Right renal pelvis (tissue), 4 donors: ENCODE measurements around the gene MPP7. TPM values are rescaled to one million over a fixed set of nuclear protein-coding genes. Genes with fewer than 3 reads are reported as not detected.

Experiments
- DNase-seq, 4 donors: peaks; one replicate each; pipeline ENCODE4 v3.0.0-alpha.2; 2013; ENCODE audit warnings: low read depth in 4 of 4, low spot score in 3 of 4, missing footprints in 1 of 4
- polyA plus RNA-seq, 4 donors: library from polyadenylated mRNA; unstranded; fragments of 120-200 nt; gene quantifications; one replicate each; pipeline ENCODE4 v1.2.1, GENCODE V29; 2013; ENCODE audit not compliant: insufficient read length in 4 of 4

Gene MPP7
- polyA plus RNA-seq, 4 donors, result 7.7 to 10.3 (median 8.8) TPM

DNA sequence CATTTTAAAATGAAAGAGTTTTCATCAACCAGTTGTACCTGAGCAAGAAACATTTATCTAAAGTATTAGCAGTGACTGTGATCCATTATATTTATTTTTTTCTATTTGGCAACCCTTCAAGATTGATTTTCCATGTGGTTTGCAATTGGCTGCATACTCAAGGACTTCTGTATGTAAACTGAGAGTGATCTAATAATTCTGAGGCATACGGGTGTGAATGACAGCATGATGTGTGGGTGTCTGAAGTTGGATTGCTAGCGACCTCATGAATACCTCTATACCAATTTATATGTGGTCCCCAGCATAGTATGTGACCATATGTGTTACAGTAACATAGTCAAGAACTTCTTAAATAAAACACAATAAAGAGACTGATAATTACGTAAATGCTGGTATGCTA, 8.2 kb upstream of the MPP7 start:
- DNase-seq, result no peak

DNA sequence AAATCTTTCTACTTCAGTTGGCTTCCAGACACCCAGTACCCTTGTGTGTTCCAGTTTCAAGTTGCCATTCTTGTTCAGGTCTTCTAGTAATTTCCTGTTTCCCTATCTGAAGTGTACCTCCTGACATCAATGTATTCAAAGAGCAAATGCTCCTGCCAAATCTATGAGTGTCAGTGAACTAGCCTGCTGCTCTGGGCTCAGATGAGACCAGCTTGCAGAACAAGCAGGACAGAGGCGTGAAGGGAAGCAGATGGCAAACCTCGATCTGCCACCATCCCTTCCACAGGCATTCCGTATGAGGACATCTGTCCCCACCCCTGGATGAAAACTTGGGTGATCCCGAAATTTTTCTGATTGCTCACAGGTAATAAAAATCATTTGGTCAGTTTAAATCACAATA, 4.4 kb upstream of the MPP7 start:
- DNase-seq, result no peak

DNA sequence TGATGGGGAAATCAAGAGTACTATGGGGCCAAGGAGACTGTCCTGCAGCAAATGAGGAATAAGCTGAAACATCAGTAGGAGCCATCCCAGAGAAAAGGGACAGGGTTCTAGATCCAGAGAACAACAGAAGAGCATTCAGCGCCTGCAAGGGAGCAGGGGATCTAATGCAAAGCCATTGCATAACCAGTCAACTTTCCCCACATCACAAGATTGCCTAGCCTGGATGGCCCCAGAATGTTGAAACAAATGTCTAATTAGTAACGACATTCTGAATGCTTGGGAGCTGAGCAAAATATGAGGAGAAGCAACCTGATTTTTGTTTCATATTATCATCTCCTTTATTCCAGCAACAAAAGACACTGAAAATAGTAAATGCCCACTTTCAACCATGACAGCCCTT, 2.7 kb upstream of the MPP7 start:
- DNase-seq, result no peak

DNA sequence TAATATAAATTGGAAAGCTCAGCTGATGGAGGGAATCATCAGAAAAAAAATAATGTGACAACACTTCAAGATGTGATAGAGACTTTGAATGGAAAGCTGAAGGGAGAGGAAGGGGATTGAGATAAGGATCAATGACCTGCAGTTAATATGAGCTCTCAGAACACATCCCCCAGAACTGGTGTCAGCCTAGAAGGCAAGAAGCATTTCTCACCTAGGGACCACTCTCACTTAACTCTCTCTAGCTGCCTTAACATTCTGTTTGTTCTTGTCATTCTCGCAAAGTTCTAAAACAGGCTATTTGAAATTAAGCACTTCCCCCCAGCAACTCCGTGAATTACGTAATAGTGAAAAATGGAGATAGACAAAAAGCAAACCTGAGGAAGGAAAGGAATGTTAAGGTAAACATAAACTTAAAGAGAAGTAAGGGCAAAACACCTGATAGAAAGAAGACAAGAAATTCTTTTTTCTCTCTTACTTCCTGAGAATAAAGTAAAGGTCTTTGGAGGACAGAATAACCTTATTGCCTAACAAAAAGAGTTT, 1.2 kb upstream of the MPP7 start:
- DNase-seq, result no peak

DNA sequence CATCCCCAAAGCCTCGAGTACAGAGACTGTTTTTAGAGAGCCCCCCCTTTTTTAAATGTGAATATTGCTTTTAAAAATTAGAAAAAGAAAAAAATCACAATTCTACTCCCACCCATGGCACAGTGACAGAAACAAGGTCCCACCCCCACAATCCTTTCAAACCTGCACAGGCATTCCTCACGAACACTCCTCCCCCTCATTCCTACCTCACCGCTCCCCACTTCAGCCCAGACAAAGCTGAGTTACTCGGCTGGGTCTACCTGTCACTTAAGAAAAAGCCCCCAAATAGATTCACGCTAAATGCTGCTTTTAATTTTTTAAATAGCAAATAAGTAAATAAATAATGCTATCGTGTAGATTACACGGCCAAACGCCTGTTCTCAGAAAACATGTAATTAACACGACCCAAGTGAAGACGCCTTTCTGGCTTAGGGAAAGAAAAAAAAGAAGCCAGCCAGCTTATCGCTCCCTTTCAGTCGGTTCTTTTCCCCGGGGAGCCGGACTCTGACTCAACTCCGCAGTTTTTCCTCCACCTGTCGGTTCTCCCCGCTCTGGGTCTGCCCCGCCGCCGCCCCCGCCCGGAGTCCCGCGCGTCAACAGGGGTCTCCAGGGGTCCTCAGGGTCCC, 739 bp downstream of the MPP7 start:
- peak in 1 of 4 donors; percentile 23 for DNase-seq

DNA sequence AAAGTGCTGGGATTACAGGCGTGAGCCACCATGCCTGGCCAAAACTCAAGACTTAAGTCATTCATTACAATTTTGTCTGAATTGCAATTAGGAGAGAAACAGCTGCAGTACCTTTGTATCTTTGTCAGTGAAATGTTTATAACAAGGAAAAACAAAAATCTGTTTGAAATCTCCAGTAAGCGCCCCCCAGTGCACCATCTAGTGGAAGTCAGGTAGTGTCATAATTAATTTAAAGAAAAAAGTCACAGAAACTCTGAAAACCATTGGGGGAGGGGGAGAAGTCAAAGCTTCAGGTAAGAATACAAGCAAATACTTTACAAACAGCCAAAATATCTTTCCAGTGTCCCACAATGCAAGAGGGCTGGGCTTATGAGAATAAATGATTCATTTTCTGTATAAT, 2.8 kb downstream of the MPP7 start:
- DNase-seq, result no peak

DNA sequence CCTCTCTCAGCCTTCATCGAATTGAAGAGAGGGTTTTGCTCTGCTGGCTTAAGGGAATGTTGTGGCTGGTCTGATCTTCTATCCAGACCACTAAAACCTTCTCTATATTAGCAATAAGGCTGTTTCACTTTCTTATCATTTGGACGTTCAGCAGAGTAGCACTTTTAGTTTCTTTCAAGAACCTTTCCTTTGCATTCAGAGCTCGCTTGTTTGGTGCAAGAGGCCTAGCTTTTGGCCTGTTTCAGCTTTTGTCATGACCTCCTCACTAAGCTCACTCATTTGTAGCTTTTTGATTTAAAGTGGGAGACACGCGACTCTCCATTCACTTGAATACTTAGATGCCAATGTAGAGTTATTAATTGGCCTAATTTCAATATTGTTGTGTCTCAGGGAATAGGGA, 3.9 kb downstream of the MPP7 start:
- no peak for DNase-seq

DNA sequence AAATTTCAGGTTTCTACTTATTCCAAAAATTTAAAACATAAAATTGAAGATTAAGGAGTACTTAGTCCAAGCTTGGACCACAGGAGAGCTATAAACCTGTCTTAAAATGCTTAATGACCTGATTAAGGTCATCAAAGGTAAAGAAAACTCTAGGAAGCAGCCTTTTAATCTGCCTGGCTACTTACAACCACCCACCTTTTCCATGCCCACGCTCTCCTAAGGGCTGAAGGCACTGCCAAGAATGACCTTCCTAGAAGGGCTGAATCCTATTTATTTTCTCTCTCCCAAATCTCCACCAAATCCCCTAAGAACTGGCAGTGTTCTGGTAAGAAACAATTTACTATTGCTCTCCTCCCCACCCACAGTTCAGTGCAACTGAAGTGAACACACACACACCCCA, 6.8 kb downstream of the MPP7 start:
- DNase-seq, result no peak

DNA sequence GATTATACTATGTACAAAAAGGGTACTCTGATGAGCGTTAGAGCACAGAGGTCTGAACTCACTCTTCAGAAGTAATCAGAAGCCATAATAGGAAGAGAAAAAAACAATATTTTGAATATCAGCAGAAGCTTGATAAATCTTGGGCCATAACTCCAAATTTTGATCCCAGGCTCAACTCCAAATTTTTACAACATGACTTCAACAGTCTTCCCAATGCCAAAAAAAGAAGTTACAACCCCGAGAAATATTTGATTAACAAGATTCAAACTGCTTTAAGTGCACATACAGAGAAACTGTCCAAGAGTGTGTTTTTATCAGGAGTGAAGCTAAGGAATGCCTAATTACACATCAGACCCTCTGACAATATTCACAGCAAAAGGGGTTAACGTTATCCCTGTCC, 7.5 kb downstream of the MPP7 start:
- DNase-seq, result no peak

DNA sequence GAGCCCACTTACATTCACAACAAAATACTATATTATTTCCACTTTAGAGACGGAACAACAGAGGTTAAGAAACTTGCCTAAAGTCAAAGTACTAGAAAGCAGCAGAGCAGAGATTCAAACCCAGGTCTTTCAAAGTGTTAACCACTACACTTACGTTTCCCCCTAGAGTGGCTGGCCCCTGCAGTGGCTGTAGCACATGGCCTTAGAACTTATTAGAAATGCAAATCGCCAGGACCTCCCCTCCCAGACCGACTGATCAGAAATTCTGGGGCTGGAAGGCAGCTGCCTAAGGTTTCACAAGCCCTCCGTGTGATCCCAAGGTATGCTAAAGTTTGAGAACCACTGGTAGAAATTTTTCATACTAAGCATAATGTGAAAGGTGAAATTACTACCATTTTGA, 8.1 kb downstream of the MPP7 start:
- no peak for DNase-seq

DNA sequence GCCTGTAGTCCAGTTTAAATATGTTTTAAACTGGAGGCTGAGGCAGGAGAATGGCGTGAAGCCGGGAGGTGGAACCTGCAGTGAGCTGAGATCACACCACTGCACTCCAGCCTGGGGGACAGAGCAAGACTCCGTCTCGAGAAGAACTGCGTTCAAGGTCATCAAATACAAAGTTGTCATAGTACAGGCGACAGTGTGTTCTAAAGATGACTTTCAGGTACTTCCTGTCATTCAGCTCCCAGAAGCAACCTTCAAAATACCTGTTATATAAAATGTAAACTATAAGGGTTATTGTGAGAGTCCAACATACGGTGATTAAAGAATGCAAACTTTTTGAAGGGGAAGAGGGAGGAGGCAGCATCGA, 8.7 kb downstream of the MPP7 start:
- no peak for DNase-seq

DNA sequence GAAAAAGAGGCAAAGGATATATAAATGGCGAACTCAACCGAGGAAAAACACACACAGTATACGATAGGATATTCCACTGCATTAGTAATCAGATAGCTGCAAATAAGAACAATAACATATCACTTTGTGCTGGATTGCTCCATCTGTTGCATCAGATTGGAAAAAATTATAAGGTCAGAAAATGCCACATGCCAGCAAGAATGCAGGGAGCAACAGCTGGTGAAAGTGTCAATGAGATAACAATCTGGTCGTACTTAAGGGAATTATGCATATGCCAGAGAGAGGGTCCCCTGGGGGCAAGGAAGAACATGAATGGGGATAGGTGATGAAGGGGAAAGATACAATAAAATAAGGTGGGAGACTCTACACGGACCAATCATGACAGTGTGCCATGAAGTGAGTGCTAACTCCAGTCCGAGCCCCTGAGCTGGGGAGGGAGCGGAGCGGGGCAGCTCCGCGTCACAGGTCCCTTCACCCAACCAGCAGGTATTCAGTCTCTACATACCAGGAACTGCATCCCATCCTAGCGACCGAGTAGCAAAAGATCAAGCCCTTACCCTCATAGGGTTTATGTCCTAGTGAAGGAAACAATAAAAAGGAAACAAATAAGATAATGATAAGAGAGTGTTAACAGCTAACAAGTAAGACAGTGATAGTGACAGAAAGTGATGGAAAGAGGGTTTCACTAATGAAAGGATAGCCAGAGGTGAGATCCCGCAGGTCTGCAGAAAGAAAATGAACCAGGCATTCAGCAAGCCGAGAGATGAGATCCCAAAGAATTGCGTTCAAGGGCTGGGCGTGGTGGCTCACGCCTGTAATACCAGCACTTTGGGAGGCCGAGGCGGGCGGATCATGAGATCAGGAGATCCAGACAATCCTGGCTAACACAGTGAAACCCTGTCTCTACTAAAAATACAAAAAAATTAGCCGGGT, 9.4 kb downstream of the MPP7 start:
- no peak for DNase-seq

DNA sequence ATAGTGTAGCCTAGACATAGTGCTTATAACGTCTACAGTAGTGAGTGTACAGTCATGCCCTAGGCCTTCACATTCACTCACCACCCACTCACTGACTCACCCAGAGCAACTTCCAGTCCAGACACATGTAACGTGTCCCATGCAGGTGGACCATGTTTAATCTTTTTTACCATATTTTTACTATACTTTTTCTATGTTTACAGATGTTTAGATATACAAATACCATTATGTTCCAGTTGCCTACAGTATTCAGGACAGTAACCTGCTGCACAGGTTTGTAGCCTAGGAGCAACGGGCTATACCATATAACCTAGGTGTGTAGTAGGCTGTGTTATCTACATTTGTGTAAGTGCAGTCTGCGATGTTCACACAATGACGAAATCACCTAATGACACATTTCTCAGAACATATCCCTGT, 11.0 kb downstream of the MPP7 start:
- DNase-seq, result no peak

DNA sequence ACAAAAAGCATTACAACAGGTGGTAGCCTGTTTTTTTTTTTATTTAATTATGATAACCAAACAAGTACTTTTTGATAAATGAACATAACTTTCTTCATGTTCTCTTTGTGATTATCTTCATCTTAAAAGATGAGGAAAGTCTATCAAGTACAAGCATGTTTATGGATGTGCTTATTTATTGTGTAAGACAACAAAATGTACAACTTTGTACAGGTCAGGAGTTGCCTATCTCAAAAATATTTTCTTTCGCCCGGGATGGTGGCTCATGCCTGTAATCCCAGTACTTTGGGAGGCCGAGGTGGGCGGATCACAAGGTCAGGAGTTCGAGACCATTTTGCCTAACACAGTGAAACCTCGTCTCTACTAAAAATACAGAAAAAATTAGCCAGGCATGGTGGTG, 17.0 kb downstream of the MPP7 start:
- no peak for DNase-seq

DNA sequence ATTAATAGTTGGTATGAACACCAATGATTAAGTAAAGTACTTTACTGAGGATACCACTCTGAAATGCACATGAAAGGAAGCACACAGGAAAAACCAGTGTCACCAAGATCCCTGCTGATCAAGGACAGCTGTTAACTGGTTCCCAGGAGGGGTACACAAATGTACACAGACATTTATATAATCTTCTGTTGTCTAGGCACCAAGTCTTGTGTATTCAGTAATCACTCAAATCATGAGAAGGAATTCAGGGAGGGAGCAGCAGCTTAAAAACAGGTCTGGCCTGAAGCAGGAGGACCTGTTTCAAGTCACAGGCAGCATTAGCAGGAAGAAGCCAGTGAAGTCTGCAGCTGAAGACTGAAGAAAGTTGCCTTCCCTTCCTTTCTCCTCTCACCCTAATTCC, 18.7 kb downstream of the MPP7 start:
- DNase-seq, result no peak

DNA sequence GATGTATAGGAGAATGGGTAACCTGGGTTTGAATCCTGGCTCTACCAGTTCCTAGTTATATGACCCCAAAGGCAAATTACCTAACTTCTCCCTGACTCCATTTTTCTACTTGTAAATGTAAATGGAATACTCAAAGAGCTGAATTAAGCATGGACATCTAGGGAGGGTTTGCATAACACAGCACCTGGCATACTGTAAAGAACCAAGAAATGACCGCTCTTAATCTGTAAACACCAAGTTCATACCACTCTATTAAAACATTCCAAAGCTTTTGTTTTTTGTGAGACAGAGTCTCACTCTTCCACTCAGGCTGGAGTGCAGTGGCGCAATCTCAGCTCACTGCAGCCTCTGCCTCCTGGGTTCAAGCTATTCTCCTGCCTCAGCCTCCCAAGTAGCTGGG, 19.6 kb downstream of the MPP7 start:
- DNase-seq, result no peak

DNA sequence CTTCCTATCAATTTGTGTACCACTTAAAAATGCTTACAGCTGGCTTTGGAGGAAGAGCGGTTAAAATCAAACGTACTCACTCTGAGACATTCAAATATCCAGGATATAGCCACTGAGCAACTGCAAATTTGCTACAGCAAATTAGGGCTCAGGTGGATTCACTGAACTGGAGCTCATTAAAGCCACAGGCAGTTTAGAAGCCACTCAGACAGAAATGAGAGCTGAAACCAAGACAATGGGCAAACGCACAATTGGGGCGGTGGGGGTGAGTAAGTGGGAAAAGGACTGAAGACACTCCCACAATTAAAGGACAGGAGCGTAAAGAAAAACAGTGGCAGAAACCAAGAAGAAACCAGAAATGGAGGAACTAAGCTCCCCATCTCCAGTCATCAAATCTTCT, 20.5 kb downstream of the MPP7 start:
- DNase-seq, result no peak

DNA sequence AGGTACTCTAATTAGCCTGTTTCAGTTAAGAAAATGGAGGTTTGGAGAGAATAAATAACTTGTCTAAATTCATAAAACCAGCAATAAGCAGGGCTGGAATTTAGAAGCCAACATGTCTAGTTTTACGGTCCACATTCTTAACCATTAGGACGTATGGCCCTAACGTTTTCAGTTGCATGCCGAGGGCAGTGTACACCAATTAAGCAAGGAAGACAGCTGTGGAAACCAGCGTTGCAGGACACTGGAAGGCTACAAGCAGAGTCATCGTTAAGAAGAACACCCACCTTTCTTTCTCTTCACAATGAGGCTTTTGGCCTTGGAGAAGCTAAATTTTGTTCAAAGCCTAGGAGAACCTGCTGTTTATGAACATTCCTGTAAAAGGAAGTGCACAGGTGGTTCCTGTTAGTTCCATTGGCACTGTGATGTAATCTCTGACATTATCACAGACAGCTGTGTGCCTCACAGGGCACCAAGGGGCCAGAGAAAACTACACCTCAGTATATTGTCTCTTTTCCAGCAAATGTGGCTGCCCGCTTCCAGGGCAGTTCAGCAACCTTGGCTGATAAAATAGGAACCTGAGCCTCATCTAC, 21.0 kb downstream of the MPP7 start:
- DNase-seq, result no peak

DNA sequence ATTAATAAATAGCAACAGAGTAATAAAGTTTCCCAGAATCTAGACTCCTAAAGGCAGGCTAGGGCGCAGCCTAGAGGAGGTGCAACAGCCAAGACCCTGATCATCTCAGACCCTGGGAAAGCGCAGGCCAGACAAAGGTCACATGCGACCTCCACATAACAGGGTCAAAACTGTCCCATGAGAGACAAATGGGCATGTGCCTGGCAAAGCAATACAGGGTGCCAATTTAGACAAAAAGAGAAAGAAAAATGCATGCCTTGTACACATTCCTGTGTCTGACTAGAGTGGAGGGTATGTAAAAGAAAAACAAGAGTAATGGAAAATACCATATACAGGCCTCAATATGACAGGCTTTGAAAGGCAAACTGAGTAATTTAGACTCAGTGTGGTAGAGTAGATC, 22.2 kb downstream of the MPP7 start:
- no peak for DNase-seq

DNA sequence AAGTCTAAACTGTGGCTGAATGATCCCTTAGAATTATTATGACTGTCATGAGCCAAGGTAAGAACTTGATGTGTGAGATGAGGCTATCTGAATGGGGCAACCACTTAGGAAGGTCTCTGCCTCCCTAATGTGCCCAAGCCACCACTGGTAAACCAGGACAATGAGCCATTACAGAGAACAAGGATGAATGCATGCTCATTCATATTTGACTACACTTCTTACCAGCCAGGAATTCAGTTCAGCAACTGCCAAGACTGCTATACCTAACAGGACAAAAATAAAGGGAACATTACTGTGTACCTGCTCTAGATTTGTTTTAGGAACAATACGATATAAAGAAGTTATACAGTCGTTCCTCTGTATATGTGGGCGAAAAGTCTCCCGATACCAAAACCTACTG, 23.0 kb downstream of the MPP7 start:
- DNase-seq, result no peak

DNA sequence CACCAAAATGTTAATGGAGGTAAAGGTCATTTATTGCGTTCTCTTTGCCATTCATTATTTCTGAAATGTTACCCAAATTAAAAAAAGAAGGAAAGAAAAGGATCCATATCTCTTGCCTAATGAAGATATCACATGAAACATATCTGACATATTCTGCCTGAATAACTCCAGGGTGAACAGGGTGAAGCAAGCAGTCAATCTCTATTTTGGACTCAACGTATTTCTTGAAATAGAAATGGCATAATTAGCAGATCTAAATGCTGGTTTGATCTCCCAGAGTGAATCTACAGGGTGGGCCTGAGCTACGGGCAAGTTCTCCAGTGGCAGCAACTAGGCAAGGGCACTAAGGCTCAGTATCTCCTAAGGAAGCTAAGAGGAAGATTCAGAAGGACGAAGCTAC, 24.0 kb downstream of the MPP7 start:
- DNase-seq, result no peak

DNA sequence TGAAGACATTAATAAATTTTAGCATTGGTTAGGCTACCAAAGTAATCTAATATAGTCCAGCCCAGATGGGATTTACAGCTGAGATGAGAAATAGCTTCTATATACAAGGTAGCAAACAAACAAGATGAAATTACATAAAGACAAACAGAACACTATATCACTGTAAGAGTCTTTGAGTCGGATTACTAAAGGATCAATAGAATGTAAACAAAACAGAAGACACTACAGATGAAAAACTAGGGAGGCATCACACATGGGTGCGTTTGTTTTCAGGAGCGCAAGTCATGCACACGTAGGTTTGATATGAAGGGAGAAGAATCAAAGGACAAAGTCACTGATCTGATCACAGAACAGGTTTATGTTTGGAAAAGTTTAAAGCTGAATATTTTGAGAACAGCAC, 26.5 kb downstream of the MPP7 start:
- no peak for DNase-seq
